Forelimb muscle (tissue), 1 donor: ENCODE data around the gene LBHD2. TPM values are rescaled to one million over a fixed set of nuclear protein-coding genes. Genes with fewer than 3 reads are reported as not detected.
"Not testable (repeated sequence)": the region's sequence is repeated elsewhere in the genome, so short reads cannot be mapped to it uniquely, and the experiment has no call there.

Experiments
- DNase-seq: peaks from one replicate; pipeline ENCODE4 v3.0.0-alpha.2; 2013; ENCODE audit warnings: low read depth
- polyA plus RNA-seq: library from polyadenylated mRNA; unstranded; fragments of 120-200 nt; gene quantifications from one replicate; pipeline ENCODE4 v1.2.1, GENCODE V29; 2013; ENCODE audit not compliant: insufficient read length

Gene LBHD2
- polyA plus RNA-seq = not detected

GRCh38 chr14:103084021-103084919 is at the start of gene LBHD2:
TSS of gene LBHD2 (plus strand) at chr14:103084210. CDS start at chr14:103086013, 1,803 bp downstream.
- DNase-seq = no peak

DNA sequence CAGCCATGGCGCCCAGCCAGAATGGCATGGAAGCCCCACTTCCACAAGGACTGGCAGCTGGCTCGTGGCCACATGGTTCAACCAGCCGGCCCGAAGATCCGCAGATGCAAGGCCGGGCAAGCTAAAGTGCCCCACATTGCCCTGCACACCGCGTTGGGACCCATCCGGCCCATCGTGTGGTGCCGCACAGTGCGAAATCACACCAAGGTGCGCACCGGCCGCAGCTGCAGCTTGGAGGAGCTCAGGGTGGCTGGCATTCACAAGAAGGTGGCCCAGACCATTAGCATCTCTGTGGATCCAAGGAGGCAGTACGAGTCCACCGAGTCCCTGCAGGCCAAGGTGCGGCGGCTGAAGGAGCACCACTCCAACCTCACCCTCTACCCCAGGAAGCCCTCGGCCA is 42.5 kb upstream of the LBHD2 start:
- no peak for DNase-seq

GRCh38 chr14:103043257-103044015 is 40.6 kb upstream of the LBHD2 start:
- no peak for DNase-seq

- DNase-seq = no peak
Observed at GRCh38 chr14:103045371-103045869, 38.6 kb upstream of the LBHD2 start.

- DNase-seq = not testable (repeated sequence)
Observed at GRCh38 chr14:103047453-103047852, 36.6 kb upstream of the LBHD2 start.

DNA sequence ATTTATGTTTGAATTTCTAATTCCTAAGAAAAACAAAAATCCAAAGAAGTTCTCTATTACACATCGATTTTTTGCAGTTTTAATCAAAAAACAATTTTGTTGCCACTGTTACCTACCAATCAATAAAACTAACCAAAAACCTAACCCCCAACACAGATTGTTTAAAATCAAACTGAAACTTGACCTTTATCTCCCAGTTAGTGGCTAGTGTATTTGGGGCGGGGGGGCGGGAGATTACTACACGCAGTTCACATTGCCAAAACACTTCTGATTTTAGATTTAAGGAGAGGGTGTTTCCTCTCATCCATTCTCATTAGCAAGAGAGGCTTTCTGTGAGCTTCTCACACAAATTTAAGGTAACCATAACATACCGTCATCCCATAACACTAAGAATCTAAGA is 33.1 kb upstream of the LBHD2 start:
- no peak for DNase-seq

- no peak for DNase-seq
Observed at GRCh38 chr14:103052407-103052806, 31.6 kb upstream of the LBHD2 start.

- DNase-seq = no peak
Observed at GRCh38 chr14:103055695-103056094, 28.3 kb upstream of the LBHD2 start.

GRCh38 chr14:103056322-103057027 is 27.5 kb upstream of the LBHD2 start:
- DNase-seq = no peak

DNA sequence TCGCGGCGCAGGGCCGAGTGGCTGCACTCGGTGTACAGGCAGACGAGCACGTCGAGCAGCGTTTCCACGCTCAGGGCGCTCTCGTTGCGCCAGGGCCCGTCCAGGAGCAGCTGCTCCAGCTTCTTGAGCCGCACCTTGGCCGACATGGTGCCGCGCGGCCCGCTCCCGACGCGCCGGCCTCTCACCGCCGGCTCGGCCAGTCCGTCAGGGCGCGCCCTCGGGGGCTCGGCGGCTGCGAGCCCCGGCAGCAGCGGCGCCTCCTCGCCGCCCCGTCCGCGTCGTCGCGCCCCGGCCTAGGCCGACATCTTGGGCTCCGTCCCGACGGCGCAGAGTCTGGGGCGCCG is 27.0 kb upstream of the LBHD2 start:
- no peak for DNase-seq

DNA sequence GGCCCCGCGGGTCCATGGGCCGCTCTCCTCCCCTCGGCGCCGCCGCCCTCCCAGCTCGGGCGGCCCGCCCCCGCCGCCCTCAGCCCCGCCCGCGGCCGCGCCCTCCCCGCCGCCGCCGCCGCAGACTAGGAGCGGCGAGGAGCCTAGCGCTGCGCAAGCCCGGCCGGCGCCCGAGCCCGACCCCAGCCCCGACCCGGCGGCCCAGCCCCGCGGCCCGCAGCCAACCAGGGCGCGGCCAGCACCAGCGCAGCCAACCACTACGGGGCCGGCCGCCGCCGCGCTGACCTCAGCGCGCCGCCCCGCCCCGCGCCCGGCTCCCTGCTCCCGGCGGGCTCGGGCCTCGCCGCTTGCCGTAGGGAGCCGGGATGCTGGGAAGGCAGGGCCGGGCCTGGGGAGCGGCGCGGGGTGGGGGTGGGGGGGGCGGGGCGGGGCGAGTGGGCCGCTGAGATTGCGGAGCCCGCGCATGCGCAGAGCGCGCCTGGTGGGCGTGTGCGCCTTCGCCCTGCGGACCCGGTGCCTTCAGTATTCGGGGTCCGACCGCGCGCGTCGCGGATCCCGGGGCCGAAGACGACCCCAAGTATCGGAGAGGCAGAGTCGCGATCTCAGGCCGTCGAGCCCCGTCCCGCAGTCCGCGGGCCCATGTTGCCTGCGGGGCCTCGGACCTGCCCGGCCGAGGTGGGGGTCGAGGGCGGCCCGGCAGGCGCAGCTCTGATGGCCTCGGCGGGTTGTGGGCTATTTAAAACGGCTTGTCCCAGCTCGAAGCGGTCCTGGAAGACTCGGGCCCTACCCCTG is 26.4 kb upstream of the LBHD2 start, which contains the start of gene CDC42BPB:
Gene CDC42BPB (minus strand): TSS at position 178 of the 792 bp plus-strand sequence. CDS start 376 bp downstream, outside the sequence.
- DNase-seq = peak; percentile 77

DNA sequence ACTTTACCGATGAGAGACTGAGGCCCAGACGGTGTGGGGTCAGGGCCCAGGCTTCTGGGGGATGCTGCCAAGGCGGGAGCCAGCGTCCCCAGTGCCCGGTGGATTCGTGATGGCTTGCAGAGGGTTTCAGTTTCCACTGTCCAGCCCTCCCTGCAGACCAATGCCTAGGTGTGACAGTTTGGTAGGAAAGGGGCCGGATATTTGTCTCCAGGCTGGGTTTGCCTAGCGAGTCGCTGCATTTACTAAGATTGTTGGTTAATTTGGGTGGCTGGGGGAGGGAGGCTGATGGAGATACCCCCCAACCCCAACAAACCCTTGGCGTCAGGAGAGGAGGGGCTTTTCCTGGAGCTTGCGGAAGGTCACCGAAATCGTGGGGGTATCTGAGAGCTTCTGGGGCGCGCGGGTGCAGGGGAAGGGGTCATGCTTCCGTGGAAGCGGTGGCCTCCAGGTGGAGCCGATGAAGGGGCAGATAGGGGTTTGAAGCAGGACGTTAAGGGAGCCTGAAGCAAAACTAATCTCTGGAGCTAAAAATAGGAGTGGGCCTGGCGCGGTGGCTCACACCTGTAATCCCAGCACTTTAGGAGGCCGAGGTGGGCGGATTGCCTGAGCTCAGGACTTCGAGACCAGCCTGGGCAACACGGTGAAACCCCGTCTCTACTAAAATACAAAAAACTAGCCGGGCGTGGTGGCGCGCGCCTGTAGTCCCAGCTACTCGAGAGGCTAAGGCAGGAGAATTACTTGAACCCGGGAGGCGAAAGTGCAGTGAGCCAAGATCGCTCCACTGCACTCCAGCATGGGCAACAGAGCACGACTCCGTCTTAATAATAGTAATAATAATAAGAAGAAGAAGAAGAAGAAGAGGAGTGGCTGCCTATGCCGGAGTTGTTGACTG is 25.6 kb upstream of the LBHD2 start:
- no peak for DNase-seq

- no peak for DNase-seq
Observed at GRCh38 chr14:103059556-103059955, 24.5 kb upstream of the LBHD2 start.

DNA sequence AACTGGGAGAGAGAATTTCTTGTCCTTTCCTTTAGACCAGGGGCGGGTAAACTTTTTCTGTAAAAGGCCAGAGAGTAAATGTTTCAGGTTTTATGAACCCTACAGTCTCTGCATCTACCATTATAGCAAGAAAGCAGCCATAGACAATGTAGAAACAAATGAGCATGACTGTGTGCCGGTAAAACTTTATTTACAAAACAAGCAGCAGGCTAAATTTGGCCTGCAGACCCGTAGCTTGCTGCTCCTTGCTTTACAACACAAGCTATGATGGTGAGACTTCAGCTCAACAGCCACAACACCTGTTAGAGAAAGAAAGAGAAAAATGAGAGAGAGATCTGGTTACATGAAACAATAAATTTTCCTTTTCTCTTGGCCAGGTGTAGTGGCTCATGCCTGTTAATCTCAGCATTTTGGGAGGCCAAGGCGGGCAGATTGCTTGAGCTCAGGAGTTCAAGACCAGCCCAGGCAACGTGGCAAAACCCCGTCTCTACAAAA is 22.5 kb upstream of the LBHD2 start:
- no peak for DNase-seq

DNA sequence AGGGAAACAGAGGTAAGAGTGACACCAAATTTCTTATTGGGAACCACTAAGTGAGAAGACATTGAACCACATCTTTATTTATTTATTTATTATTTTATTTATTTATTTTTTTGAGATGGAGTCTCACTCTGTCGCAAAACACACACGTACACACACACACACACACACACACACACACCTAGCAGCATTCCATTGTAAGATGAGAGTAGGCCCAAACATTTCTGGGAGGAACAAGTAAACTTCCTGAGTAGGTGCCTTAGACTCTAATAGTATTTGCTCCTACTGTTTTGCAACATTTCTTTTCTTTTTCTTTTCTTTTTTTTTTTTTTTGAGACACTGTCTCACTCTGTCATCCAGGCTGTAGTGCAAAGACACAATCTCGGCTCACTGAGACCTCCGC is 19.6 kb upstream of the LBHD2 start:
- no peak for DNase-seq

- DNase-seq = no peak
Observed at GRCh38 chr14:103064978-103065377, 19.0 kb upstream of the LBHD2 start.

DNA sequence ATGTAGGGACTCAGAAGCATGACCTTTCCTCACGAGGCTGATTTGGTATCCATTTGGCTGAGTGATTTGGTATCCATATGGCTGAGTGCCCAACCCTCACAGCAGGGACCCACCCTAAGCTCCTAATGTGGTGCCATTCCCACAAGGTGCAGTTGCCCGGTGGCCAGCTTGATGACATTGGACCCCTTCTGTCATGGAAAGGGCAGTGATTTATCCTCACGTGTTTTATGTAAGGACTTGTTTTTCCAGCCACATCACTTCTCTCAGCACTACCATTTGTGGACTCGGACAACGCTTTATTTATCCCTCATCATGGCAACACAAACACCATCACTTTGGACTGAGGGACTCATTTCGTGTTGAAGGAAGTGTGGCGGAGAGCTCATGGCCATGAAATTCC is 18.1 kb upstream of the LBHD2 start:
- DNase-seq = no peak

DNA sequence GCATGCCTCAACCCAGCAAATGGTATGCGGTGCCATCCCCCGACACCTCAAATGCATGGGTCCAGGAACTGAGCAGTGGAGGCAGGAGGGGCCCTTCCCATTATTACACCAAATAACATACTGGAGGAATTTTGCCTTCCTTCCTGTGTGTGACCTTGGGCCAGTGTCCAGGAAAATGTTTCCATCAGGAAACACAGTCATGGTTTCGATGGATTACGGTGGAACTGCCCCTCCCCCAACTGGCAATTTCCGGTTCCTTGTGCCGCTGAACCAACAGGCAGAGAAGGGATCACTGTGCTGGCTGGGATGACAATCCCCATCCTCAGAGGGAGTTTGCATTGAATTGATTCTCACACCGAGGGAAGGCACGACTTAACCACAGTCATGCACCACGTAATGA is 17.6 kb upstream of the LBHD2 start:
- no peak for DNase-seq

DNA sequence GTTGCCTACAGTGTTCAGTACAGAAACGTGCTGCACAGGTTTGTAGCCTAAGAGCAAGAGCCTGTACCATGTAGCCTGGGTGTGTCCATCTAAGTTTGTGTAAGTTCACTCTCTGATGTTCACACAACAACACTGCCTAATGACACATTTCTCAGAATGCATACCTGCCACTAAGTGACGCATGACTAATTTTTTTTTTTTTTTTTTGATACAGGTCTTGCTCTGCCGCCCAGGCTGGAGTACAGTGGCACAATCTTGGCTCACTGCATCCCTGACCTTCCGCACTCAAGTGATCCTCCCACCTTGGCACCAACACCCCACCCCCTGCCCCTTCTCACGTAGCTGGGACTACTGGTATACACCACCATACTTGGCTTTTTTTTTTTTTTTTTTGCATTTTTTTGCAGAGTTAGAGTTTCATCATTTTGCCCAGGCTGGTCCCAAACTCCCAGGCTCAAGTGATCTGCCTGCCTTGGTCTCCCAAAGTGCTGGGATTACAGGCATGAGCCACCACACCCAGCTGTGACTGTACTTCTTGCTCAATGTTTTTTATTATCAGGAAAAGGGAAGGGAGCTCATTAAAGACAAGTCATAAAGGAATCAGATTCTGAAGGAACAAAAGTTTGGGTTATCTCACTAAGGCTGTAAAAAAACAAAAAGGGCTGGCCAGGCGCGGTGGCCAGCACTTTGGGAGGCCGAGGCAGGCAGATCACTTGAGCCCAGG is 16.6 kb upstream of the LBHD2 start:
- no peak for DNase-seq
